Parathyroid adenoma (tissue), 2 donors: ENCODE results near the gene WWP2.
A peak's percentile ranks its signal among the peaks of the same experiment; 100 is the strongest.
"Not testable (repeated sequence)": the region's sequence is repeated elsewhere in the genome, so short reads cannot be mapped to it uniquely, and the experiment has no call there.

Experiments
- H2AFZ ChIP-seq: fragments of 300-600 bp; sonication (generic); one replicate; pipeline ENCODE4 v1.7.0; 2017; ENCODE audit warnings: antibody characterized with exemption, mild to moderate bottlenecking
- H3K27ac ChIP-seq: fragments of 300-600 bp; sonication (generic); one replicate; pipeline ENCODE4 v1.7.0; 2017
- H3K27me3 ChIP-seq: fragments of 300-600 bp; sonication (generic); one replicate; pipeline ENCODE4 v1.7.0; 2017; ENCODE audit warnings: low read length; ENCODE audit not compliant: control insufficient read depth, insufficient read depth
- H3K36me3 ChIP-seq: fragments of 300-600 bp; sonication (generic); one replicate; pipeline ENCODE4 v1.7.0; 2017; ENCODE audit warnings: low read length; ENCODE audit not compliant: control insufficient read depth, insufficient read depth
- H3K4me1 ChIP-seq: fragments of 300-600 bp; sonication (generic); one replicate; pipeline ENCODE4 v1.7.0; 2017; ENCODE audit warnings: control low read depth
- H3K4me2 ChIP-seq: fragments of 300-600 bp; sonication (generic); one replicate; pipeline ENCODE4 v1.7.0; 2017; ENCODE audit warnings: low read length
- H3K4me3 ChIP-seq: fragments of 300-600 bp; sonication (generic); one replicate; pipeline ENCODE4 v1.7.0; 2017; ENCODE audit warnings: low read depth, low read length
- H3K79me2 ChIP-seq: fragments of 300-600 bp; sonication (generic); one replicate; pipeline ENCODE4 v1.7.0; 2017; ENCODE audit warnings: control low read depth
- H3K9ac ChIP-seq: fragments of 300-600 bp; sonication (generic); one replicate; pipeline ENCODE4 v1.7.0; 2017; ENCODE audit warnings: mild to moderate bottlenecking
- H3K9me3 ChIP-seq: fragments of 300-600 bp; sonication (generic); one replicate; pipeline ENCODE4 v1.7.0; 2017; ENCODE audit warnings: low read length; ENCODE audit not compliant: control insufficient read depth
- CTCF ChIP-seq: fragments of 300-600 bp; sonication (generic); IDR thresholded peaks from one replicate; pipeline ENCODE4 v1.7.0; 2017; ENCODE audit warnings: antibody characterized with exemption, mild to moderate bottlenecking
- donor health status: primary hyperparathyroidism.

WWP2 gene

GRCh38 chr16:69725480-69726312, 36.4 kb upstream of the WWP2 start:
- Histone ChIP-seq H2AFZ (peak overlapping the region; percentile 81), H3K9me3 (no peaks in the 10 kb centered on the region), H3K27ac (no peak overlapping the region), H3K36me3 (no peaks in the 10 kb centered on the region), H3K9ac (no peak overlapping the region), H3K79me2 (no peaks in the 10 kb centered on the region), H3K4me2 (peak overlapping the region; percentile 71), H3K4me1 (peaks cover 6% of the 10 kb centered on the region), H3K27me3 (no peaks in the 10 kb centered on the region), H3K4me3 (peak overlapping the region; percentile 62)
- TF ChIP-seq CTCF = no peak

- Histone ChIP-seq H3K79me2 (no peaks in the 10 kb centered on the region), H3K4me1 (peaks cover 6% of the 10 kb centered on the region), H2AFZ (peak within 1 kb of the TSS; percentile 81), H3K9ac (no peak within 1 kb of the TSS), H3K4me3 (peak within 1 kb of the TSS; percentile 62), H3K27ac (peak within 1 kb of the TSS; percentile 51), H3K4me2 (peak within 1 kb of the TSS; percentile 71), H3K27me3 (no peaks in the 10 kb centered on the region), H3K9me3 (no peaks in the 10 kb centered on the region), H3K36me3 (no peaks in the 10 kb centered on the region)
- TF ChIP-seq CTCF = no peak
Observed at GRCh38 chr16:69726313-69727060, 35.6 kb upstream of the WWP2 start, which contains the start of gene NQO1. TSS of gene NQO1 (minus strand) at chr16:69726560. CDS start at chr16:69726439, 121 bp downstream.

GRCh38 chr16:69727916-69728270, 34.2 kb upstream of the WWP2 start:
- no peak overlapping the region for H3K4me3 ChIP-seq
- TF ChIP-seq CTCF = no peak
- H3K36me3 ChIP-seq = no peaks in the 10 kb centered on the region
- H3K4me1 ChIP-seq = peaks cover 6% of the 10 kb centered on the region
- no peaks in the 10 kb centered on the region for H3K27me3 ChIP-seq
- no peak overlapping the region for H3K4me2 ChIP-seq
- H3K27ac ChIP-seq = no peak overlapping the region
- H3K9ac ChIP-seq = no peak overlapping the region
- no peaks in the 10 kb centered on the region for H3K79me2 ChIP-seq
- H2AFZ ChIP-seq = no peak overlapping the region
- H3K9me3 ChIP-seq = no peaks in the 10 kb centered on the region

GRCh38 chr16:69729030-69729429, 33.1 kb upstream of the WWP2 start:
- H3K36me3 ChIP-seq, H3K4me3 ChIP-seq, H3K9ac ChIP-seq, H3K27ac ChIP-seq, H3K27me3 ChIP-seq, H3K9me3 ChIP-seq, H2AFZ ChIP-seq, H3K4me1 ChIP-seq, H3K4me2 ChIP-seq, H3K79me2 ChIP-seq: not testable (repeated sequence)

GRCh38 chr16:69731280-69731679, 30.9 kb upstream of the WWP2 start:
- H3K4me2 ChIP-seq, H2AFZ ChIP-seq, H3K4me1 ChIP-seq, H3K9me3 ChIP-seq, H3K9ac ChIP-seq, H3K4me3 ChIP-seq, H3K27me3 ChIP-seq, H3K36me3 ChIP-seq, H3K27ac ChIP-seq, H3K79me2 ChIP-seq: not testable (repeated sequence)
